GM19043 (cell line): Measurements from ENCODE around the gene CH25H.
"Not testable (repeated sequence)": the region's sequence is repeated elsewhere in the genome, so short reads cannot be mapped to it uniquely, and the experiment has no call there.

Experiments
- ATAC-seq: cut with Tn5 transposase; IDR thresholded peaks from one replicate; pipeline ENCODE4 v1.9.1; 2021; ENCODE audit warnings: low read depth; ENCODE audit not compliant: unreplicated experiment

Gene CH25H

DNA sequence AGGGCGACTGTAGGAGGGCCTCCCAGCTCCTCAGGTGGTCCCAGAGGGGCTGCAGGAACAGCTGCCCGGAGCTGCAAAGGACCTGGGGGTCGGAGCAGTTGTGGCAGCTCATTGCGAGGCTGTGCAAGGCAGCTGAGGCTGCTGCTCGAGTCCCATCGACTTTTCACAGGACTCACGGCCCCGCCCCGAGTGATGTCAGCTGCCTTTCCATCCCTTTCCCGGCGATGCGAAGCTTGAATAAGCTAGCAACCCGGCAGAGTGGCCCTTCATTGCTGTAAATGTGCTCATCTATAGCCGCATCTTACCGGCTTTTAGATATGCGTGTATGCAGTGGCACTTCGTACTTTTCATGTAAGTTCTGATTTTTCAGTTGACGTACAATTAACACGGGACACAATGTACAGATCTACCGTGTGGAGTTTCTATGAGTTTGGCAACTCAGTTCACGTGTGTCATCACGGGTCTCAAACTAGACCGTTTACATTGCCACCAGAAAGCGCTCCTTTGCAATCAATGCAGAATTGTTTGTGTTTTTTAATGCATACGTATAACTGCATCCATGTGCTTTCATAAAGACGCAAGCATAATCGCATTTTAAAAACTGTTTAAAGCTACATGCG, at the start of gene CH25H:
TSS of gene CH25H (minus strand) at position 137 of the 620 bp plus-strand sequence. CDS start at position 112, 25 bp downstream.
- no peak for ATAC-seq

DNA sequence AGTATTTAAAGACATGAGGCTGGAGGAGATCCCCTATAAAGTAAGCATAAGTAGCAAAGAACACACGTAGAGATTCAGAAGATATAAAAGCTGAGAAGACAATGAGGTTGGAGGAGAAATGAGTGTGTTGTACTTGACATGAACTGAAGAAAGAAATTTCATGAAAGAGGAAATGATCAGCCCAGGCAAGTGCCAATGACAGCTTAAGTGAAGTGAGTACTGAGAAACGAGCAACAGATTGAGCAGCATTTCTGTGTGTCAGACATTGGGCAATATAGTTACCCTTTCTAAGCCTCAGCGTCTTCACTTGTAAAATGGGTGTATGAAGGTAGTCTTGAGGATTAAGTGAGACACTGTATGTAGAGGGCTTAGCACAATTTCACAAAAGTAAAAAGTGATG, 49.2 kb upstream of the CH25H start:
- no peak for ATAC-seq

- no peak for ATAC-seq
Observed at GRCh38 chr10:89255793-89256192, 48.7 kb upstream of the CH25H start.

- ATAC-seq, result not testable (repeated sequence)
Observed at GRCh38 chr10:89255091-89255579, 48.0 kb upstream of the CH25H start.

DNA sequence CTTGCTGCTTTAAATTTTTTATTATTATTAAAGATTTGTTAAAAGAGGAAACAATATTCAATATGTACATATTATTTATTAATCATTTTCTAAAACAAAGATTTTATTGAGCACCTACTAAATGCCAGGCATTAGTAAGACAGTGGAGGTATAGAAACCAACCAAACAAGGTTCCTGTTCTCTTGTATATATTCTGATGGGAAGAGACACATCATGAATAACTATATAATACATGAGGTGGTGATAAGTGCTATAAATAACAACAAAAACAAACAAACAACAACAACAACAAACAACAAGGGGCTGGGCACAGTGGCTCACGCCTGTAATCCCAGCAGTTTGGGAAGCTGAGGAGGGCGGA, 45.1 kb upstream of the CH25H start:
- no peak for ATAC-seq

- ATAC-seq, result peak; percentile 90
Observed at GRCh38 chr10:89251409-89252224, 44.5 kb upstream of the CH25H start, which contains the start of gene LIPA. Gene LIPA, minus strand, starts transcription at chr10:89251775. Its CDS starts 4,127 bp downstream, at chr10:89247648.

DNA sequence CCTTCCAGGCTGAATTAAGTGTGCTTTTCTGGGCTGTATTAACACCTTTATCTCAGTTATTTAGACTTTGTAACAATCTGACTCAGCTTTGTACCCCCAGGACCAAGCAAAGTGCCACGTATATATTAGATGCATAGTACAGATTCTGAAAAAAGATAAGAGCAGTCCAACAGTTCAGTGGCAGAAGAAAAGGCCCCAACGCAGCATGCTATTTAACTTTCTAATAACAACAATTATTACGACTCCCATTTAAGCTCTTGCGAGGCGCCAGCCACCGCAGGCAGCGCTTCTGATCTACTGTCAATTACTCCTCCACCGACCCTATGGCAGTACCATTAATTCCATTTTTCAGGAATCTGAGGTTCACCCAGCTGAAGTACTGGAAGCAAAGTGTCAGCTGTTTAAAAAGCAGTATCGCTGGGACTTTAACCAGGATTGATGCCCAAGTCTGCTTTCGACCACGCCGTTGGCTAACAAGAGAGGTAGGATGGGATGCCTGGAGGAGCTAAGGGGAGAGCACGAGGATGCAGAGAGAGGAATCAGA, 43.8 kb upstream of the CH25H start:
- no peak for ATAC-seq

- no peak for ATAC-seq
Observed at GRCh38 chr10:89248990-89249389, 41.9 kb upstream of the CH25H start.

GRCh38 chr10:89247623-89248022, 40.5 kb upstream of the CH25H start:
- ATAC-seq, result not testable (repeated sequence)

DNA sequence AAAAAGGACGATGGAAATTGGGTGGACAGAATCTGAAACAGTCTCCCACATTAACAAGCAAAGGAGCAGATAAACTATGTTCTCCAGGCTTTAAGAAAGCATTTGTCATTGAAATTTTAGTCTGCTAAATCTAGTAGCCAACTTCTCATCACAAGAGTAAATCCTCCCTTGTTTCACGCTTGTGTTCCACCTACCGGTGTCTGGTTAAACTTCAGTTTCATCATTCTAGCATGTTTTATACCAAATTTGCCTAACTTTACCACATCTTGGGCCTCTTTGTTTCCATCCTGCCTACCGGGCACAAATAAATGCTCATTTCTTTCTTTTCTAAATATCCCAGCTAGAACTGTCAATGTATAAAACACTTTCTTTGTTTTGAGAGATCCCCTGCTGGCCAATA, 38.7 kb upstream of the CH25H start:
- peak; percentile 52 for ATAC-seq

DNA sequence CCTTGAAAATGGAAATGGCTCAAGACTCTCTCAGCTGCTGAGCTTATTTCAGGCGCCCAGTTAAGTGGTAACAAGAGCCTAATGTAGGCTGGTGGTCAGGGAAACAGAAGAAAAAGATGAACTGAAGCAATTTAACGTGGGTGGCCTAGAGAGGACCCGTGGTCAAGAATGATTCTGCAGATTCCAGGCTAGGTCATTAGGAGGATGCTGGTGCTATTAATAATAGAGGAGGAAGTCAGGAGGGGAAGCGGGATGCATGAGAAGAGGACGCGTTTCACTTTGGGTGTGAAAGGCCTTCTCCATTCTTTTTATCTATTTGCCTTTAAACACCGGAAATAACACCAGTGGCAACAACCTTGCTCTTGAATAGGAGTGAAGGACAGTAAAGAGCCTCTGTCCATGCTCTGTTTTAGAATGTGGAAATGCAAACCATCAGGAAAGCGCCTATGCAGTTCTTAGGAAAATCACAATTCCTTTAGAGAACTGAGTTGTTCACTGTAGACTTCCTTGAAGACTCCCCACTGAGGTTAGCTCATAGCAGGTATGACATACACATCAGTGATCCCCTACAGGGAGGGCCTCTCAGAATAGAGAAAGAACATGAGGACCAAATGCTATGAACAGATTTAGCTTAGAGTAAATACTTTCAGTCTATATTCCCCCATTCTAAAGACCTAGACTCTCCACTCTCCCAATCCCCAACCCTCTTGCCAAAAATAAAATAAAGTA, 35.9 kb upstream of the CH25H start:
- no peak for ATAC-seq

- no peak for ATAC-seq
Observed at GRCh38 chr10:89242345-89242684, 35.2 kb upstream of the CH25H start.

- no peak for ATAC-seq
Observed at GRCh38 chr10:89241486-89242344, 34.6 kb upstream of the CH25H start.

DNA sequence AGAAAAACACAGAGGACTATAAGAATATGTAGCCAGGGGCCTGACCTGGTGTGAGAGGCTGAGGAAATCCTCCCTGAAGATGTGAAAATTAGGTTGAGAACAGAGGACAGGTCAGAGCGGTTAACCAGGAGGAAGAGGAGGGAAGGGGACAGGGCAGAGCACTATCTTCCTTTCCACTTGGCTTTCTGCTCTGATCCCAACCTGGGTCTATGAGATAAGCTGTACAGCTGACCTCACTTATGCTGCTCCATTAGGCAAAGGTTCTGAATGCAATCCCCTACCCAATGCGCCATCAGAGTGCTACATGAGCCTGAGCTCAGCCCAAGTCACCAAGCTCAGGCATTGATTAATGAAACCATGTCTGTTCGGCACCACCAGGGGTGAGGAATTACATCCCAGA, 33.9 kb upstream of the CH25H start:
- ATAC-seq, result no peak

DNA sequence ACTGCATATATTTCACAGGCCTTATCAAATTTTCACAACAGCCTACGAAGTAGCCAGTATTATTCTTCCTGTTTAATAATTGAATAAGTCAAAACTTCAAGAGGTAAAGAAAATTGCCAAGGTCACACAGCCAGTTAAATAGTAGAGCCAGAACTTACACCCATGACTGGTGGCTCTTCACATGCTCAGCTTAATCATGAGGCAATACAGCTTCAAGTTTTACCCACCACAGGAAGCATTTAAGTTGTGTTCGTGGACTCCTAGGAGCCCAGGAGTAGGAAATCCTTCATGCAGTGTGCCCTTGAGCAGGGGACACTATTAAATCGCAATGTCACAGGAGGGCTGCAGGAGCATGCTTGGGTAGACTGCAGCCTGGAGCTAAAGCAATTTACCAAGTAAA, 33.4 kb upstream of the CH25H start:
- ATAC-seq, result no peak

DNA sequence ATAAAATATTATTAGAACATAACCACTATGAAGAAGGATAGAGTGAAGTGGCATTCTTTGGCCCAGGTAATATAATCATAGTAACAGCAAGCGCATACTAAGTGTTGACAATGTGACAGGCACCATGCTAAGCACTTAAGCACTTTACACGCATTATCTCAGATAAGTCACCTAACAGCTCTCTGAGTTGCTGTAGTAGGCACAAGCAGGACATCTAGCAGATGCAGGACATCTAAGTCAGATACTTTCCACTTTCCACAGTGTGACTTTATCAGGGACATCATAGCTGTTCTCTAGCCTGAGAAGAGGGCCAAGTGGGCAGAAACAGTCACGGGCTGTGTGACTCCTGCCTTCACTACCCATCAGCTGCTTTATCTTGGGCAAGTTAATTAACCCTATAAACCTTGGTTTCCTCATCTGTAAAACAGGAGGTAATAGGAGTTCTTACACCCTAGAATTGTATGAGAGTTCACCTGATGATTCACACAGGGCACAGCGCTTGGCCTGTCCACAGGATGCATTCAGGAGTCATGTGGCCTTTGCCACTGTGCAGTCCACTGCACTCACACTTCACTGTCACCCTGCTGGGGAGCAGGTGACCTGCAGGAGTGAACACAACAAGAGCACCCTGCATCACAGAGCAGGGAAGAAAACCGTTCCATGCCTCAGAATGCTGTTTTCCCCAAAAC, 32.0 kb upstream of the CH25H start:
- ATAC-seq, result no peak

- ATAC-seq, result no peak
Observed at GRCh38 chr10:89237849-89238248, 30.7 kb upstream of the CH25H start.

DNA sequence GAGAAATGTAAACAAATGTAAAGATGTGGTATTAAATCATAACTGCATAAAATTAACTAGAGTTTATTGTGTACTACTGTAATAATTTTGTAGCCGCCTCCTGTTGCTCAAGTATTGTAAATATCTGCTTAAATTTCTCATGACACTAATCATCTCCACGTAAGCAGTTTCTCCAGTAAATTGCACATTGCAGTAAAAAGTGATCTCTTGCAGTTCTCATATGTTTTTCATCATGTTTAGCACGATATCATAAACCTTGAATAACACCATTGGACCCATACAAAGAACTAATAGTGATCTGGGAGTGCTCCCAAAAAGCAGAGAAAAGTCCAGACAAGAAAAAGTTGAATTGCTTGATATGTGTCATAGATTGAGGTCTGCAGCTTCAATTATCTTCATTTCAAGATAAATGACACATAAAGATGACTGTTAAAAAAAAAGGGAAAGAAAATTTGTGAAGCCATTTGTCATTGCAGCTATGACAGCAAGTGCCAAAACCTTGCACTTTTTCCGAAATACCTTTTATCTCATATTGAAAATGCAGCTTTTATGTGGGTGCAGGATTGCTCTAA, 29.2 kb upstream of the CH25H start:
- no peak for ATAC-seq

- no peak for ATAC-seq
Observed at GRCh38 chr10:89235073-89235798, 28.1 kb upstream of the CH25H start.
